Esophagus muscularis mucosa (tissue), 4 donors: ENCODE results near the gene TSPAN31. TPM values are rescaled to one million over a fixed set of nuclear protein-coding genes. Genes with fewer than 3 reads are reported as not detected.

Experiments used
- DNase-seq: peaks from one replicate; pipeline ENCODE4 v3.0.0-alpha.2; 2017; ENCODE audit errors: extremely low spot score
- H3K27ac ChIP-seq, 4 donors: fragments of 200-600 bp; sonication (generic); replicated peaks in 1 of 4; 1 replicate in 3 of 4; 2 replicates in 1 of 4; pipeline ENCODE4 v1.5.1; 2016 to 2019; ENCODE audit warnings: mild to moderate bottlenecking in 1 of 4
- H3K27me3 ChIP-seq, 4 donors: fragments of 200-600 bp; sonication (generic); one replicate each; pipeline versions ENCODE4 v1.5.1 to v1.6.0; 2016 to 2019
- H3K36me3 ChIP-seq, 4 donors: fragments of 200-600 bp; sonication (generic); one replicate each; pipeline ENCODE4 v1.5.1; 2016 to 2019
- H3K4me1 ChIP-seq, 4 donors: fragments of 200-600 bp; sonication (generic); one replicate each; pipeline ENCODE4 v1.5.1; 2016 to 2019
- H3K4me3 ChIP-seq, 4 donors: fragments of 200-600 bp; sonication (generic); 1 replicate in 2 of 4; 2 replicates in 2 of 4; pipeline ENCODE4 v1.5.1; 2016 to 2019; ENCODE audit warnings: mild to moderate bottlenecking in 4 of 4, moderate library complexity in 1 of 4
- H3K9me3 ChIP-seq, 4 donors: fragments of 200-600 bp; sonication (generic); 1 replicate in 3 of 4; 2 replicates in 1 of 4; pipeline ENCODE4 v1.5.1; 2016 to 2019
- CTCF ChIP-seq, 3 experiments: fragments of 200-600 bp in 2 of 3; fragments of 450-650 bp in 1 of 3; sonication (generic) in 2 of 3; IDR thresholded peaks; one replicate each; pipeline ENCODE4 v1.5.1; 2017 to 2019; ENCODE audit warnings: antibody characterized with exemption in 3 of 3, mild to moderate bottlenecking in 2 of 3, moderate library complexity in 1 of 3
- EP300 ChIP-seq: sonication (generic); formaldehyde crosslinking; IDR thresholded peaks from one replicate; pipeline ENCODE4 v1.6.1; 2017; ENCODE audit warnings: antibody characterized with exemption
- POLR2A ChIP-seq: fragments of 450-650 bp; IDR thresholded peaks from one replicate; pipeline ENCODE4 v1.6.1; 2017; ENCODE audit warnings: antibody characterized with exemption, moderate library complexity, mild to moderate bottlenecking, low read depth
- POLR2AphosphoS5 ChIP-seq, 2 donors: sonication (generic); formaldehyde crosslinking; IDR thresholded peaks; one replicate each; pipeline ENCODE4 v1.6.1; 2017; ENCODE audit warnings: antibody characterized with exemption in 2 of 2
- WGBS: methylation state at CpG from one replicate; pipeline ENCODE4 v1.1.5; 2018; 5-methylcytosine and 5-hydroxymethylcytosine counted together
- intact Hi-C: fragments of 100-400 bp; cut with DNase I; formaldehyde crosslinking; loops from one replicate; pipeline ENCODE4 v1.15.1; 2023
- total RNA-seq, 4 donors: library from RNA; depleted of rRNA; stranded (reverse); fragments of >200 nt; gene quantifications; one replicate each; pipeline versions ENCODE4 v1.1.0 to v1.2.1, GENCODE V29; 2016

The TSPAN31 gene
- total RNA-seq, 4 donors from 2014 or later = 34.3 to 45.1 (median 42.1) TPM

- intact Hi-C loops = no loop called here
- Histone ChIP-seq H3K4me1 (peaks cover 37 to 52% (median 47%) of the 10 kb centered on the region in 4 donors), H3K36me3 (no peaks in the 10 kb centered on the region), H3K9me3 (no peaks in the 10 kb centered on the region), H3K4me3 (peak overlapping the region in 1 of 4 donors; percentile 27), H3K27me3 (peaks cover 16 to 66% (median 39%) of the 10 kb centered on the region in 4 donors), H3K27ac (no peak overlapping the region)
- 69% methylated on average over 5 of the region's 5 CpGs for WGBS
- no peak for TF ChIP-seq POLR2AphosphoS5 (IDR thresholded peaks at IDR 0.05)
- TF ChIP-seq CTCF (IDR thresholded peaks at IDR 0.05) = no peak
- TF ChIP-seq EP300 = no peak
- no peak for TF ChIP-seq POLR2A
- no peak for DNase-seq
Measured at GRCh38 chr12:57740656-57741412, 4.0 kb upstream of the TSPAN31 start.

GRCh38 chr12:57741413-57741789 lies 3.4 kb upstream of the TSPAN31 start:
- Histone ChIP-seq H3K36me3 (peaks cover 0 to 2% (median 2%) of the 10 kb centered on the region in 4 donors), H3K4me3 (peak overlapping the region; percentile 15 to 38 (median 29))

GRCh38 chr12:57741844-57742738 lies 2.7 kb upstream of the TSPAN31 start:
- intact Hi-C loops = no loop called here
- Histone ChIP-seq H3K9me3 (no peaks in the 10 kb centered on the region), H3K36me3 (peaks cover 6 to 9% (median 9%) of the 10 kb centered on the region in 4 donors), H3K27me3 (peaks cover 7 to 54% (median 27%) of the 10 kb centered on the region in 4 donors), H3K27ac (peak overlapping the region in 1 of 4 donors; percentile 9), H3K4me3 (peak overlapping the region; percentile 15 to 38 (median 29)), H3K4me1 (peaks cover 25 to 47% (median 38%) of the 10 kb centered on the region in 4 donors)
- DNase-seq = no peak
- WGBS = 74% methylated on average over 5 of the region's 14 CpGs
- TF ChIP-seq POLR2A = no peak
- TF ChIP-seq CTCF (IDR thresholded peaks at IDR 0.05) = no peak
- TF ChIP-seq EP300 = no peak
- TF ChIP-seq POLR2AphosphoS5 (IDR thresholded peaks at IDR 0.05) = no peak

More at GRCh38 chr12:57741413-57741789, 3.4 kb upstream of the TSPAN31 start:
- no peak overlapping the region for H3K27ac ChIP-seq
- H3K9me3 ChIP-seq = no peaks in the 10 kb centered on the region
- no peak for DNase-seq
- WGBS = 86% methylated on average over 1 of the region's 1 CpG
- intact Hi-C loops = no loop called here
- H3K27me3 ChIP-seq = peaks cover 11 to 61% (median 34%) of the 10 kb centered on the region in 4 donors
- TF ChIP-seq CTCF (IDR thresholded peaks at IDR 0.05) (no peak), POLR2A (no peak), EP300 (no peak)
- H3K4me1 ChIP-seq = peaks cover 31 to 52% (median 45%) of the 10 kb centered on the region in 4 donors

GRCh38 chr12:57743769-57744168 lies 1.1 kb upstream of the TSPAN31 start:
- WGBS = 82% methylated on average over 2 of the region's 2 CpGs
- Histone ChIP-seq H3K27ac (peak overlapping the region in 3 of 4 donors; percentile 91 to 99 (median 98)), H3K36me3 (peaks cover 20 to 26% (median 26%) of the 10 kb centered on the region in 4 donors), H3K27me3 (peaks cover 0 to 37% (median 11%) of the 10 kb centered on the region in 4 donors), H3K4me3 (no peak overlapping the region), H3K4me1 (peaks cover 8 to 30% (median 21%) of the 10 kb centered on the region in 4 donors), H3K9me3 (no peaks in the 10 kb centered on the region)
- intact Hi-C loops = no loop called here
- TF ChIP-seq POLR2A (no peak), POLR2AphosphoS5 (IDR thresholded peaks at IDR 0.05) (no peak), CTCF (IDR thresholded peaks at IDR 0.05) (no peak), EP300 (no peak)
- DNase-seq = no peak
